ENCODE measurements around the gene RGMA. TPM values are rescaled to one million over a fixed set of nuclear protein-coding genes. Genes with fewer than 3 reads are reported as not detected.

Gene RGMA
- total and polyA plus RNA-seq, 8 donors: 4.6 to 18.5 (median 13.9) TPM

GRCh38 chr15:93019090-93019489 is 69.9 kb downstream of the RGMA start:
- H3K4me1 ChIP-seq: peaks cover 0 to 17% of the 10 kb centered on the region in 2 donors
- ATAC-seq (no peak), DNase-seq (no peak)
- no peaks in the 10 kb centered on the region for H3K9me3 ChIP-seq
- H3K27ac ChIP-seq: no peak overlapping the region
- H3K27me3 ChIP-seq: no peaks in the 10 kb centered on the region
- peaks cover 4 to 94% of the 10 kb centered on the region in 2 donors for H3K36me3 ChIP-seq
- intact Hi-C loops (cut with DNase I): no loop called here
- TF ChIP-seq CTCF (IDR thresholded peaks at IDR 0.05): no peak
- no peak overlapping the region for H3K4me3 ChIP-seq

- H3K4me1 ChIP-seq: peaks cover 0 to 17% of the 10 kb centered on the region in 2 donors
- intact Hi-C loops (cut with DNase I): no loop called here
- ATAC-seq (no peak), DNase-seq (no peak)
- TF ChIP-seq CTCF (IDR thresholded peaks at IDR 0.05): no peak
- no peak overlapping the region for H3K4me3 ChIP-seq
- peaks cover 4 to 94% of the 10 kb centered on the region in 2 donors for H3K36me3 ChIP-seq
- H3K27ac ChIP-seq: peak overlapping the region in 1 of 2 donors; percentile 9
- no peaks in the 10 kb centered on the region for H3K27me3 ChIP-seq
- H3K9me3 ChIP-seq: no peaks in the 10 kb centered on the region
Observed at GRCh38 chr15:93018574-93018973, 70.4 kb downstream of the RGMA start.

- Histone ChIP-seq H3K4me3 (no peak overlapping the region), H3K9me3 (no peaks in the 10 kb centered on the region), H3K27ac (peak overlapping the region in 1 of 2 donors; percentile 9), H3K36me3 (peaks cover 5 to 94% of the 10 kb centered on the region in 2 donors), H3K4me1 (peaks cover 0 to 17% of the 10 kb centered on the region in 2 donors), H3K27me3 (no peaks in the 10 kb centered on the region)
- DNase-seq (no peak), ATAC-seq (no peak)
- no peak for TF ChIP-seq CTCF (IDR thresholded peaks at IDR 0.05)
- intact Hi-C loops (cut with DNase I): no loop called here
Observed at GRCh38 chr15:93017526-93017925, 71.5 kb downstream of the RGMA start.

- intact Hi-C loops (cut with DNase I): no loop called here
- DNase-seq (no peak), ATAC-seq (no peak)
- Histone ChIP-seq H3K9me3 (no peaks in the 10 kb centered on the region), H3K27me3 (no peaks in the 10 kb centered on the region), H3K4me3 (no peak overlapping the region), H3K4me1 (peaks cover 0 to 8% of the 10 kb centered on the region in 2 donors), H3K36me3 (peaks cover 4 to 95% of the 10 kb centered on the region in 2 donors), H3K27ac (no peak overlapping the region)
- TF ChIP-seq CTCF (IDR thresholded peaks at IDR 0.05): no peak
Observed at GRCh38 chr15:93012786-93013185, 76.2 kb downstream of the RGMA start.

- no peak for TF ChIP-seq CTCF (IDR thresholded peaks at IDR 0.05)
- no peaks in the 10 kb centered on the region for H3K4me1 ChIP-seq
- intact Hi-C loops (cut with DNase I): loop anchor here in 1 of 2 donors (10.0 kb wide), 1 partner anchor 63 kb away; no protein-coding TSS in a partner anchor
- no peaks in the 10 kb centered on the region for H3K27me3 ChIP-seq
- no peaks in the 10 kb centered on the region for H3K9me3 ChIP-seq
- no peak overlapping the region for H3K27ac ChIP-seq
- no peak for ATAC-seq
- H3K36me3 ChIP-seq: peaks cover 4 to 100% of the 10 kb centered on the region in 2 donors
- H3K4me3 ChIP-seq: no peak overlapping the region
- DNase-seq: no peak
Observed at GRCh38 chr15:93007994-93008393, 81.0 kb downstream of the RGMA start.
